Measurements from ENCODE around the gene AP4S1. TPM values are rescaled to one million over a fixed set of nuclear protein-coding genes. Genes with fewer than 3 reads are reported as not detected.

Gene AP4S1
- total RNA-seq, 1 experiment from 2014 or later, result 3.3 TPM

- DNase-seq (ENCODE audit: low read depth, low spot score), result no peak
- no peak overlapping the region for H3K27ac ChIP-seq (ENCODE audit: low read length)
- in situ Hi-C loops (cut with HindIII; ENCODE audit: low pct_unique_long_range_greater_than_20kb, low sequenced_read_pairs), result no loop called here
- peaks cover 46% of the 10 kb centered on the region for H3K36me3 ChIP-seq (ENCODE audit: control insufficient read depth, insufficient read depth, low read length)
- ChIA-PET POLR2A (no interaction called here), CTCF (no interaction called here)
- ATAC-seq, result no peak
- H3K27me3 ChIP-seq (ENCODE audit: control insufficient read depth, insufficient read depth, low read length), result no peaks in the 10 kb centered on the region
- TSS peak; percentile 59 for BruUV-seq (replicated peaks)
- intact Hi-C loops (cut with micrococcal nuclease; ENCODE audit: unreplicated experiment), result no loop called here
- no peaks in the 10 kb centered on the region for H3K4me1 ChIP-seq (ENCODE audit: control insufficient read depth, insufficient read depth, low read length)
- no peaks in the 10 kb centered on the region for H3K9me3 ChIP-seq (ENCODE audit: control insufficient read depth, insufficient read depth, low read depth, low read length)
- TF ChIP-seq TCF7L2 (IDR thresholded peaks at IDR 0.05; ENCODE audit: low read depth, low read length) (no peak), REST (IDR thresholded peaks at IDR 0.05; ENCODE audit: insufficient read depth in 1 of 2, low read depth in 2 of 2, low read length in 1 of 2) (no peak), CTCF (IDR thresholded peaks at IDR 0.05) (no peak), SIN3A (IDR thresholded peaks at IDR 0.05; ENCODE audit: borderline replicate concordance, insufficient read depth, low read depth, low read length) (no peak), POLR2AphosphoS5 (IDR thresholded peaks at IDR 0.05; ENCODE audit: low read depth, low read length) (no peak)
- H3K4me3 ChIP-seq (ENCODE audit: low read depth in 2 of 2, low read length in 2 of 2), result no peak overlapping the region
Observed at GRCh38 chr14:31106768-31107167, 81.3 kb downstream of the AP4S1 start.

GRCh38 chr14:31109257-31109656, 83.8 kb downstream of the AP4S1 start:
- H3K4me3 ChIP-seq (ENCODE audit: low read depth in 2 of 2, low read length in 2 of 2), result no peak overlapping the region
- H3K27me3 ChIP-seq (ENCODE audit: control insufficient read depth, insufficient read depth, low read length), result no peaks in the 10 kb centered on the region
- TF ChIP-seq TCF7L2 (IDR thresholded peaks at IDR 0.05; ENCODE audit: low read depth, low read length), result no peak
- no peak for TF ChIP-seq CTCF (IDR thresholded peaks at IDR 0.05)
- TF ChIP-seq REST (IDR thresholded peaks at IDR 0.05; ENCODE audit: insufficient read depth in 1 of 2, low read depth in 2 of 2, low read length in 1 of 2), result no peak
- TF ChIP-seq SIN3A (IDR thresholded peaks at IDR 0.05; ENCODE audit: borderline replicate concordance, insufficient read depth, low read depth, low read length), result no peak
- no peak for TF ChIP-seq POLR2AphosphoS5 (IDR thresholded peaks at IDR 0.05; ENCODE audit: low read depth, low read length)
- BruUV-seq (replicated peaks), result no TSS peak
- ATAC-seq, result no peak
- H3K4me1 ChIP-seq (ENCODE audit: control insufficient read depth, insufficient read depth, low read length), result no peaks in the 10 kb centered on the region
- in situ Hi-C loops (cut with HindIII; ENCODE audit: low pct_unique_long_range_greater_than_20kb, low sequenced_read_pairs), result no loop called here
- intact Hi-C loops (cut with micrococcal nuclease; ENCODE audit: unreplicated experiment), result no loop called here
- H3K9me3 ChIP-seq (ENCODE audit: control insufficient read depth, insufficient read depth, low read depth, low read length), result no peaks in the 10 kb centered on the region
- POLR2A ChIA-PET, result no interaction called here
- no peak overlapping the region for H3K27ac ChIP-seq (ENCODE audit: low read length)
- peaks cover 43% of the 10 kb centered on the region for H3K36me3 ChIP-seq (ENCODE audit: control insufficient read depth, insufficient read depth, low read length)
- CTCF ChIA-PET, result no interaction called here
- DNase-seq (ENCODE audit: low read depth, low spot score), result no peak

Measured in Panc1 (cell line).